ENCODE data around the gene SP3. TPM values are rescaled to one million over a fixed set of nuclear protein-coding genes. Genes with fewer than 3 reads are reported as not detected.

The SP3 gene
- total and polyA plus RNA-seq, 2 of the 8 experiments (the other 6 are each of a cell fraction or from before 2014, with no cell fraction given), result 31.0 to 92.1 TPM

DNA sequence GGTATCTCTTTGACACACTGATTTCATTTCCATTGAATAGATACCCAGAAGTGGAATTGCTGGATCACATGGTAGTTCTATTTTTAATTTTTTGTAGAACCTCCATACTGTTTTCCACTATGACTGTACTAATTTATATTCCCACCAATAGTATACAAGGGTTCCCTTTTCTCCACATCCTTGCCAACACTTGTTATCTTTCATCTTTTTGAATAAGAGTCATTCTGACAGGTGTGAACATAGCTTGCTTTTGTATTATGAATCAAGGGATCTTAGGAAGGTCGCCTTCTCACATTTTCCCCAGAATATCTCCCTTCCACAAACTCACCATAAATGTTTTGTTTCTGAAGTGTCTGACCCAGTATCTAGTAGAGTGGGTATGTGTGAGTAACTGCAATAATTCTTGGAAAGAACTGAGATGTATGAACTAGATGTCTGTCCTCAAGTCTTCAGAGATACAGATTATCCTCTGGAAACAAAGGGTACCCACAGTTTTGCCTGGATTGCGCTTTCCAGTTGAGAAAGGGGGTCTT, 17.1 kb upstream of the SP3 start:
- TF ChIP-seq RNF2 (IDR thresholded peaks at IDR 0.05; ENCODE audit: borderline replicate concordance, low read depth, low read length, missing control alignments, poor library complexity, severe bottlenecking) (no peak), SP2 (IDR thresholded peaks at IDR 0.05; ENCODE audit: low read length) (no peak), KDM4A (IDR thresholded peaks at IDR 0.05; ENCODE audit: low read depth, low read length, severe bottlenecking) (no peak), SRF (IDR thresholded peaks at IDR 0.05; ENCODE audit: low read depth, low read length) (no peak), GTF2F1 (IDR thresholded peaks at IDR 0.05; ENCODE audit: borderline replicate concordance, low read depth, low read length) (no peak), CEBPB (IDR thresholded peaks at IDR 0.05; ENCODE audit: low read depth, low read length) (no peak), KDM5A (IDR thresholded peaks at IDR 0.05; ENCODE audit: low read length) (no peak), EGR1 (IDR thresholded peaks at IDR 0.05; ENCODE audit: borderline replicate concordance, low read depth, low read length) (no peak), FOSL1 (IDR thresholded peaks at IDR 0.05; ENCODE audit: insufficient read depth, low read depth, low read length) (no peak), ZNF274 (IDR thresholded peaks at IDR 0.05; ENCODE audit: borderline replicate concordance, extremely low read depth, low read length) (no peak), JUND (IDR thresholded peaks at IDR 0.05; ENCODE audit: low read length) (no peak), NRF1 (IDR thresholded peaks at IDR 0.05; ENCODE audit: low read depth, low read length) (no peak)
- H3K79me1 ChIP-seq (ENCODE audit: low read depth, low read length), result no peaks in the 10 kb centered on the region
- no peak for FAIRE-seq
- no peak overlapping the region for H2BK120ac ChIP-seq (replicated peaks; ENCODE audit: low read depth, low read length)
- no peak overlapping the region for H2BK12ac ChIP-seq (ENCODE audit: low read depth, low read length)
- CTCF ChIA-PET (ENCODE audit: partially characterized antibody), result no interaction called here
- H3K36me3 ChIP-seq (ENCODE audit: control insufficient read depth in 2 of 4, insufficient read depth in 4 of 4, low read length in 3 of 4), result no peaks in the 10 kb centered on the region
- no peak overlapping the region for H3K27ac ChIP-seq (ENCODE audit: low read depth, low read length)
- H3K56ac ChIP-seq (replicated peaks; ENCODE audit: insufficient read length, low read depth, low read length), result no peak overlapping the region
- no peaks in the 10 kb centered on the region; a peak in 1 of 7 replicates for H3K27me3 ChIP-seq (replicated peaks in 1 of 4; ENCODE audit: control insufficient read depth in 3 of 4, extremely low read depth in 1 of 4, insufficient read depth in 3 of 4, low read length in 3 of 4)
- no peak for DNase-seq (ENCODE audit: low read depth in 1 of 2, low spot score in 2 of 2)
- no peak overlapping the region for H2AK5ac ChIP-seq (ENCODE audit: low read depth, low read length)
- H3K14ac ChIP-seq (ENCODE audit: insufficient read length), result no peak overlapping the region
- 94% methylated on average over 2 of the region's 2 CpGs; no CpG with 5 or more reads in 1 of the 2 experiments for WGBS, 2 experiments (ENCODE audit: extremely low coverage in 1 of 2, insufficient coverage in 1 of 2, insufficient read length in 1 of 2, insufficient replicate concordance in 2 of 2, low coverage in 1 of 2, low lambda C conversion rate in 2 of 2, missing lambda C conversion rate in 1 of 2)
- H2BK5ac ChIP-seq (ENCODE audit: low read depth, low read length), result no peak overlapping the region
- no peaks in the 10 kb centered on the region for H3K79me2 ChIP-seq (ENCODE audit: control insufficient read depth in 1 of 2, insufficient read depth in 2 of 2, low read length in 2 of 2)
- no peak overlapping the region for H4K5ac ChIP-seq (ENCODE audit: insufficient read length, low read depth, low read length)
- H2BK20ac ChIP-seq (ENCODE audit: low read length), result peak overlapping the region; percentile 24; the same call in 1 of the 2 replicates
- H3K18ac ChIP-seq (ENCODE audit: extremely low read depth, low read length), result no peak overlapping the region
- H3K9ac ChIP-seq (replicated peaks in 1 of 4; ENCODE audit: extremely low read depth in 1 of 4, low read depth in 3 of 4, low read length in 3 of 4), result no peak overlapping the region
- H3K4ac ChIP-seq (replicated peaks; ENCODE audit: insufficient read length, low read depth, low read length), result no peak overlapping the region
- no peak overlapping the region for H3K4me2 ChIP-seq (ENCODE audit: insufficient read depth in 1 of 2, low read depth in 2 of 2, low read length in 2 of 2)
- H3K4me1 ChIP-seq (replicated peaks in 1 of 4; ENCODE audit: control insufficient read depth in 3 of 4, insufficient read depth in 4 of 4, low read length in 3 of 4), result no peaks in the 10 kb centered on the region; a peak in 1 of 7 replicates
- no peak overlapping the region for H4K8ac ChIP-seq (ENCODE audit: extremely low read depth, insufficient read depth, low read length)
- H3K23ac ChIP-seq (ENCODE audit: insufficient read length), result no peak overlapping the region
- no peak overlapping the region for H4K91ac ChIP-seq (replicated peaks; ENCODE audit: insufficient read length, low read length)
- H2BK15ac ChIP-seq (ENCODE audit: low read length), result no peak overlapping the region
- no peaks in the 10 kb centered on the region for H3K23me2 ChIP-seq (ENCODE audit: low read depth, low read length)
- H3K9me3 ChIP-seq (ENCODE audit: insufficient read depth in 2 of 2, low read depth in 1 of 2, low read length in 1 of 2), result no peaks in the 10 kb centered on the region
- POLR2A ChIA-PET (ENCODE audit: partially characterized antibody), result no interaction called here
- no peaks in the 10 kb centered on the region for H4K20me1 ChIP-seq (replicated peaks in 1 of 2; ENCODE audit: control insufficient read depth in 1 of 2, insufficient read depth in 2 of 2, low read length in 2 of 2)
- no peak overlapping the region for H2AFZ ChIP-seq (ENCODE audit: low read length)
- no peak overlapping the region for H3K4me3 ChIP-seq (ENCODE audit: extremely low read depth in 1 of 4, insufficient read depth in 2 of 4, low read depth in 3 of 4, low read length in 4 of 4)

All from H1 (cell line).